SK-N-MC (cell line): ENCODE results near the gene DPP10.

Experiments used
- EZH2 ChIP-seq: fragments of 200-600 bp; sonication (generic); IDR thresholded peaks from one replicate; pipeline ENCODE4 v1.6.1; 2017; ENCODE audit warnings: antibody characterized with exemption
- FOXP2 ChIP-seq: optimal IDR thresholded peaks from 2 replicates; pipeline ENCODE3; 2011; ENCODE audit warnings: mild to moderate bottlenecking, moderate library complexity; ENCODE audit not compliant: insufficient read depth; ENCODE audit errors: extremely low read length, control extremely low read depth
- POLR2AphosphoS5 ChIP-seq: IDR thresholded peaks from 2 replicates; pipeline ENCODE4 v1.6.1; 2012; ENCODE audit warnings: mild to moderate bottlenecking, low read depth, low read length, borderline replicate concordance

DNA sequence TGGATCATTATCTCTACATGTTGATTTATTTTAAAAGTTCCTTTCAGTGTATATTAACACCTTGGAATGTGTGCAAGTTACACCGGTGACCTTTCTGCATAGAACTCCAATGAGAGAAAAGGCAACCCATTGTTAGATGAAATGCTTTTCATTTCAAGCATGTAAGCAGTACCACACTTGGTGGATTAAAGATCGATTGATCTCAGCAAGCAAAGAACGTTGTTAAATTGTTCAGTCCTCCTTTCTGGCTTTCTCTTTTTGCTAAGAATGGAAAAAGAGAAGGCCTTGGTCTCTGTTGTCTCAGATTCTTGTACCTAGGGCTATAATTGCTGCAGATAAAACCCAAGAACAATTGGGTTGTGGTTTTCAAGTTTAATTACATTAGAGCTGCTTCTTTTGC is 843.0 kb downstream of the DPP10 start:
- no peak for TF ChIP-seq EZH2
- TF ChIP-seq POLR2AphosphoS5: no peak
- TF ChIP-seq FOXP2: no peak
